ENCODE data around the gene PHKB.
A peak's percentile ranks its signal among the peaks of the same experiment; 100 is the strongest.
"Not testable (repeated sequence)": the region's sequence is repeated elsewhere in the genome, so short reads cannot be mapped to it uniquely, and the experiment has no call there.

Gene PHKB

DNA sequence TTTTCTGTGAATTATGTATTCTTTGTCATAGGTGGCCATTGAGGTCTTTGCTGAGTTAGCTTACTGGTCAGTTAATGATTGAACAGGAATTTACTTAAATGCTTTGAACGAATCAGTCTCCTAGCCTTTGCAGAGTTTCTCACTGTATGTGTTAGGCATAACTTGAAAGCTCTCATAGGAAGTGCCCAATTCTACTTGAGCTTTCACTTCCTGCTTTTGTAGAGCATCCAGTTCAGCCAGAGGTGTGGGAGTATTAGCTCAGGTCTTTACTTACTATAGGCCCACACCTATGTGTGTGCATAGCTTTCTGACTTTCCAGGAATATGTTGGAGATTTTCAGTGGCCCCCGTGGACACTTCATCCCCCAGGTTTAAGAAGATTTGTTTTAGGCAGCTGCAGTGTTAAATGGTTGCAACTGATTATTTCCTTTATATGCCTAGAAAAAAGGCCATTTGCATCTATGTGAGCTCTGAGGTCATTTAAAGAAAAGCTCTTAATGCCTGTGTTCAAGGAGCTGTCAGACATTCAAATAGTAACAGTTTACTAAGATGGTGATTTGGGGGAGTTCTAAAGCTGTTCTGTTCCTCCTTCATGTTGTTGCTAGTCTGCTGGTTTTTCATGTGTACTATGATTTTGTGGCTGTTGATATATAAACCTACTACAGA is 62.3 kb downstream of the PHKB start:
- no peak for DNase-seq (ENCODE audit: low read depth)
- TF ChIP-seq, protein P1, sequence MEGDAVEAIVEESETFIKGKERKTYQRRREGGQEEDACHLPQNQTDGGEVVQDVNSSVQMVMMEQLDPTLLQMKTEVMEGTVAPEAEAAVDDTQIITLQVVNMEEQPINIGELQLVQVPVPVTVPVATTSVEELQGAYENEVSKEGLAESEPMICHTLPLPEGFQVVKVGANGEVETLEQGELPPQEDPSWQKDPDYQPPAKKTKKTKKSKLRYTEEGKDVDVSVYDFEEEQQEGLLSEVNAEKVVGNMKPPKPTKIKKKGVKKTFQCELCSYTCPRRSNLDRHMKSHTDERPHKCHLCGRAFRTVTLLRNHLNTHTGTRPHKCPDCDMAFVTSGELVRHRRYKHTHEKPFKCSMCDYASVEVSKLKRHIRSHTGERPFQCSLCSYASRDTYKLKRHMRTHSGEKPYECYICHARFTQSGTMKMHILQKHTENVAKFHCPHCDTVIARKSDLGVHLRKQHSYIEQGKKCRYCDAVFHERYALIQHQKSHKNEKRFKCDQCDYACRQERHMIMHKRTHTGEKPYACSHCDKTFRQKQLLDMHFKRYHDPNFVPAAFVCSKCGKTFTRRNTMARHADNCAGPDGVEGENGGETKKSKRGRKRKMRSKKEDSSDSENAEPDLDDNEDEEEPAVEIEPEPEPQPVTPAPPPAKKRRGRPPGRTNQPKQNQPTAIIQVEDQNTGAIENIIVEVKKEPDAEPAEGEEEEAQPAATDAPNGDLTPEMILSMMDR (IDR thresholded peaks at IDR 0.05; ENCODE audit: control insufficient read depth, extremely low read depth, insufficient read depth): no peak
- no peak overlapping the region for H3K4me3 ChIP-seq (ENCODE audit: low read depth, low read length)

DNA sequence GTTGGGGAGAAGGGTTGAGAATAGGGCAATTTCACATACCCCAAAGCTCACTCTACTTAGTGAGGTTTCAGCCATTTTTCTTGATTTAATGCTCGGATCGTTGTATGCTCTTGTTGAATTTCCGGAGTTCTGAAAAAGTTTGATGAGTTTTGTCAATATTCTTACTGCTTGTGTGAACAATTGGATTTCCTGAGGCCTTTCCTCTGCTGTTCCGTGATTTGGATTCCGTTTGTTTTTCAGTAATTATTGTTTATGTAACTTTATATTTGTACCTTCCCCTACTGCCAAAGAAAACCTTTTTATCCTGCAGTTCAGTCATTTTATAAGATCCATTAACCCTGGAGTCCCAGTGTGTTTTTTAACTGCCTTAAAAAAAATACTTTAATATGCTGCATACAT is 62.9 kb downstream of the PHKB start:
- peak; percentile 27 for DNase-seq (ENCODE audit: low read depth)
- TF ChIP-seq, protein P1 (IDR thresholded peaks at IDR 0.05; ENCODE audit: control insufficient read depth, extremely low read depth, insufficient read depth): no peak
- H3K4me3 ChIP-seq (ENCODE audit: low read depth, low read length): no peak overlapping the region

DNA sequence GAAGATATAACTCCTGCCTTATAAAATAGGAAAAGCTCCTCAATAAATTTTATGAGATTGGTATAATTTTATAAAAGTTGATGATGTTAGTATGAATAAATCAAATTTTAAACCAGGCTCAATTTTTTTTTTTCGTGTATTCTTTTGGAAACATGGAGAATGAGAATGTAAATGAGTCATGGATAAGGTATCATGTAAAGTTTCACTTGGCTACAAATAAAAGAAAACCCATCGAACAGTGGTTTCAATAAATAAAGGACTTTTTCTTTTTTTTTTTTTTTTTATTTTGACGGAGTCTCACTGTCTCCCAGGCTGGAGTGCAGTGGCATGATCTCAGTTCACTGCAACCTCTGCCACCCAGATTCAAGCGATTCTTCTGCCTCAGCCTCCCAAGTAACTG is 67.3 kb downstream of the PHKB start:
- H3K4me3 ChIP-seq (ENCODE audit: low read depth, low read length): no peak overlapping the region
- no peak for DNase-seq (ENCODE audit: low read depth)
- TF ChIP-seq, protein P1 (IDR thresholded peaks at IDR 0.05; ENCODE audit: control insufficient read depth, extremely low read depth, insufficient read depth): no peak

DNA sequence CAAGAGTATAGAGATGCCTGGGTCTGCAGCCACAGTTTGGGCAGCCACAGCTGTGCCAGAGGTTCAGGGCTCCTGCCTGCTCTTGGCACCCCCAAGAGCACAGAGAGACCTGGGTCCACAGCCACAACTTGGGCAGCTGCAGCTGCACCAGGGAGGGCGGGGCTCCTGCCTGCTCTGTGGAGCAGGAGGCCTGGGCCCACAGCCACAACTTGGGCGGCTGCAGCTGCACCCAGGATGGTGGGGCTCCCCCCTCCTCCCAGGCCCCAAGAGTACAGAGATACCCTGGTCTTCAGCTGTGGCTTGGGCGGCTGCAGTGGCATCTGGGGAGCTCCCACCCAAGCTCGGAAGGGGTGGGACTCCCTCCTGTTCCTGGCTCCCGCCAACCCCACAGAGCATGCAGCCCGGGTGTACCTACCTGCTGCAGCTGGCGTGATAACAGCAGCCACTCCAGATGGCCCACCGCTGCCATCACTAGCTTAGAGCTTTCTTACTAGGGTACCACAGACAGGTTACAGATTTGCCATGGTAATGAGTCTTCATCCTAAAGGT is 72.7 kb downstream of the PHKB start:
- TF ChIP-seq, protein P1 (IDR thresholded peaks at IDR 0.05; ENCODE audit: control insufficient read depth, extremely low read depth, insufficient read depth): no peak
- no peak overlapping the region for H3K4me3 ChIP-seq (ENCODE audit: low read depth, low read length)
- no peak for DNase-seq (ENCODE audit: low read depth)

DNA sequence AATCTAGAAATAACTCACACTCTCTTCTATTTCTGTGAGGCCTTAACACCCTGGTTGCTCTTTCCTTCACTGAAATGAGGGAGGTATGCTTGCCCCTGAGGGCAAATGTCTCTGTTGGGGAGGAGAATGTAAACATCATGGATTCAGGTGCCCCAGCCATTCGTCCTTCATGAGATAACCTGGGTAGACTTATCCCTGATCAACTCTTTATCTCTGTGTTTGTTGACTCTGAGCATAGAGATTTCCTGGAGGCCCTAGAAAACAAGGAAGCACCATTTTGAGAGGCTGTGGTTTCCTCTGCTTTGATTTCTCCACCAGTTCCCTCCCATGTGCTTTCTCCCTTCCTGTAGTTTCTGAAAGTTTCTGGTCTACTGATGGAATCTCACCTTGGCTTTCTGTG is 77.3 kb downstream of the PHKB start:
- H3K4me3 ChIP-seq (ENCODE audit: low read depth, low read length): no peak overlapping the region
- DNase-seq (ENCODE audit: low read depth): no peak
- TF ChIP-seq, protein P1 (IDR thresholded peaks at IDR 0.05; ENCODE audit: control insufficient read depth, extremely low read depth, insufficient read depth): no peak

DNA sequence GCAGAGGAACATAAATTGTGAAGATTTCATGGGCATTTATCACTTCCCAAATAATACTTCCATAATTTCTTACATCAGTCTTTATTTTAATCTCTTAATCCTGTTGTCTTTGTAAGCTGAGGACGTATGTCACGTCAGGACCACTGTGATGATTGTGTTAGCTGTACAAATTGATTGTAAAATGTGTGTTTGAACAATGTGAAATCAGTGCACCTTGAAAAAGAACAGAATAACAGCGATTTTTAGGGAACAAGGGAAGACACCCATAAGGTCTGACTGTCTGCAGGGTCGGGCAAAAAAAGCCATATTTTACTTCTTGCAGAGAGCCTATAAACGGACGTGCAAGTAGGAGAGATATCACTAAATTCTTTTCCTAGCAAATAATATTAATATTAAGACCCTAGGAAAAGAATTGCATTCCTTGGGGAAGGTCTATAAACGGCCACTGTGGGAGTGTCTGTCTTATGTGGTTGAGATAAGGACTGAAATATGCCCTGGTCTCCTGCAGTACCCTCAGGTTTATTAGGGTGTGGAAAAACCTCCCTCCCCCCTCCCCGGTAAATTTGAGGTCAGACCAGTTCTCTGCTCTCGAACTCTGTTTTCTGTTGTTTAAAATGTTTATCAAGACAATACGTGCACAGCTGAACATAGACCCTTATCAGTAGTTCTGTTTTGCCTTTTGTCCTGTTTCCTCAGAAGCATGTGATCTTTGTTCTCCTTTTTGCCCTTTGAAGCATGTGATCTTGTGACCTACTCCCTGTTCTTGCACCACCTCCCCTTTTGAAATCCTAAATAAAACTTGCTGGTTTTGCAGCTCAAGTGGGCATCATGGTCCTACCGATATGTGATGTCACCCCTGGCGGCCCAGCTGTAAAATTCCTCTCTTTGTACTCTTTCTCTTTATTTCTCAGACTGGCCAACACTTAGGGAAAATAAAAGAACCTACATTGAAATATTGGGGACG is 78.9 kb downstream of the PHKB start:
- not testable (repeated sequence) for H3K4me3 ChIP-seq (ENCODE audit: low read depth, low read length); DNase-seq (ENCODE audit: low read depth)

DNA sequence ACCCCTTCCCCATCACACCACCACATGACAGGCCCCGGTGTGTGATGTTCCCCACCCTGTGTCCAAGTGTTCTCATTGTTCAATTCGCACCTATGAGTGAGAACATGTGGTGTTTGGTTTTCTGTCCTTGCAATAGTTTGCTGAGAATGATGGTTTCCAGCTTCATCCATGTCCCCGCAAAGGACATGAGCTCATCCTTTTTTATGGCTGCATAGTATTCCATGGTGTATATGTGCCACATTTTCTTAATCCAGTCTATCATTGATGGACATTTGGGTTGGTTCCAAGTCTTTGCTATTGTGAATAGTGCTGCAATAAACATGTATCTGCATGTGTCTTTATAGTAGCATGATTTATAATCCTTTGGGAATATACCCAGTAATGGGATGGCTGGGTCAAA is 80.0 kb downstream of the PHKB start:
- not testable (repeated sequence) for DNase-seq (ENCODE audit: low read depth); H3K4me3 ChIP-seq (ENCODE audit: low read depth, low read length)

DNA sequence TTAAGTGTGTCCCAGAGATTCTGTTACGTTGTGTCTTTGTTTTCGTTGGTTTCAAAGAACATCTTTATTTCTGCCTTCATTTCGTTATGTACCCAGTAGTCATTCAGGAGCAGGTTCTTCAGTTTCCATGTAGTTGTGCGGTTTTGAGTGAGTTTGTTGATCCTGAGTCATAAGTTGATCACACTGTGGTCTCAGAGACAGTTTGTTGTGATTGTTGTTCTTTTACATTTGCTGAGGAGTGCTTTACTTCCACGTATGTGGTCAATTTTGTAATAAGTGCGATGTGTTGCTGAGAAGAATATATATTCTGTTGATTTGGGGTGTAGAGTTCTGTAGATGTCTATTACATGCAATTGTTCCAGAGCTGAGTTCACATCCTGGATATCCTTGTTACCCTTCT is 83.1 kb downstream of the PHKB start:
- not testable (repeated sequence) for DNase-seq (ENCODE audit: low read depth)

DNA sequence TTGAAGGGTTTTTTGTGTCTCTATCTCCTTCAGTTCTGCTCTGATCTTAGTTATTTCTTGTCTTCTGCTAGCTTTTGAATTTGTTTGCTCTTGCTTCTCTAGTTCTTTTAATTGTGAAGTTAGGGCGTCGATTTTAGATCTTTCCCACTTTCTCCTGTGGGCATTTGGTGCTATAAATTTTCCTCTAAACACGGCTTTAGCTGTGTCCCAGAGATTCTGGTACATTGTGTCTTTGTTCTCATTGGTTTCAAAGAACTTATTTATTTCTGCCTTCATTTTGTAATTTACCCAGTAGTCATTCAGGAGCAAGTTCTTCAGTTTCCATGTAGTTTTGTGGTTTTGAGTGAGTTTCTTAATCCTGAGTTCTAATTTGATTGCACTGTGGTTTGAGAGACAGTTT is 90.1 kb downstream of the PHKB start:
- not testable (repeated sequence) for DNase-seq (ENCODE audit: low read depth)

More for the DNA sequence above, 83.1 kb downstream of the PHKB start:
- H3K4me3 ChIP-seq (ENCODE audit: low read depth, low read length): not testable (repeated sequence)

DNA sequence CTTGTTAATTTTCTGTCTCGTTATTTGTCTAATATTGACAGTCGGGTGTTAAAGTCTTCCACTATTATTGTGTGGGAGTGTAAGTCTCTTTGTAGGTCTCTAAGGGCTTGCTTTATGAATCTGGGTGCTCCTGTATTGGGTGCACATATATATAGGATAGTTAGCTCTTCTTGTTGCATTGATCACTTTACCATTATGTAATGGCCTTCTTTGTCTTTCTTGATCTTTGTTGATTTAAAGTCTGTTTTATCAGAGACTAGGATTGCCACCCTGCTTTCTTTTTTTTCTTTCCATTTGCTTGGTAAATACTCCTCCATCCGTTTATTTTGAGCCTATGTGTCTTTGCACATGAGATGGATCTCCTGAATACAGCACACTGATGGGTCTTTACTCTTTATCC is 90.6 kb downstream of the PHKB start:
- not testable (repeated sequence) for DNase-seq (ENCODE audit: low read depth)

More for the DNA sequence above, 90.1 kb downstream of the PHKB start:
- not testable (repeated sequence) for H3K4me3 ChIP-seq (ENCODE audit: low read depth, low read length)

More for the DNA sequence above, 90.6 kb downstream of the PHKB start:
- not testable (repeated sequence) for H3K4me3 ChIP-seq (ENCODE audit: low read depth, low read length)
